HCT116 (cell line): Measurements from ENCODE around the gene GLRX.

Source experiments
- EZH2 ChIP-seq: fragments of 200-600 bp; sonication (generic); IDR thresholded peaks from 2 replicates; pipeline ENCODE4 v1.6.1; 2017; ENCODE audit warnings: antibody characterized with exemption, mixed run types
- ZFX ChIP-seq: fragments of 450-650 bp; IDR thresholded peaks from 2 replicates; pipeline ENCODE4 v1.6.1; 2017

GRCh38 chr5:95856501-95856981, 34.0 kb upstream of the GLRX start:
- TF ChIP-seq EZH2 (no peak), ZFX (no peak)
